GM12864 (cell line): ENCODE data around the gene EXOC3L4.

Experiments
- DNase-seq: peaks from one replicate; pipeline ENCODE4 v3.0.0-alpha.2; 2011; ENCODE audit warnings: low read depth
- H3K4me3 ChIP-seq: 2 replicates; pipeline ENCODE4 v1.5.1; 2011; ENCODE audit warnings: mild to moderate bottlenecking, low read depth, low read length, control low read depth
- TF ChIP-seq, protein P1 (sequence below): IDR thresholded peaks from 2 replicates; pipeline ENCODE4 v1.5.1; 2011; ENCODE audit warnings: low read depth, mild to moderate bottlenecking, moderate library complexity, low read length, control low read depth, inconsistent platforms; ENCODE audit errors: missing control alignments

Gene EXOC3L4

DNA sequence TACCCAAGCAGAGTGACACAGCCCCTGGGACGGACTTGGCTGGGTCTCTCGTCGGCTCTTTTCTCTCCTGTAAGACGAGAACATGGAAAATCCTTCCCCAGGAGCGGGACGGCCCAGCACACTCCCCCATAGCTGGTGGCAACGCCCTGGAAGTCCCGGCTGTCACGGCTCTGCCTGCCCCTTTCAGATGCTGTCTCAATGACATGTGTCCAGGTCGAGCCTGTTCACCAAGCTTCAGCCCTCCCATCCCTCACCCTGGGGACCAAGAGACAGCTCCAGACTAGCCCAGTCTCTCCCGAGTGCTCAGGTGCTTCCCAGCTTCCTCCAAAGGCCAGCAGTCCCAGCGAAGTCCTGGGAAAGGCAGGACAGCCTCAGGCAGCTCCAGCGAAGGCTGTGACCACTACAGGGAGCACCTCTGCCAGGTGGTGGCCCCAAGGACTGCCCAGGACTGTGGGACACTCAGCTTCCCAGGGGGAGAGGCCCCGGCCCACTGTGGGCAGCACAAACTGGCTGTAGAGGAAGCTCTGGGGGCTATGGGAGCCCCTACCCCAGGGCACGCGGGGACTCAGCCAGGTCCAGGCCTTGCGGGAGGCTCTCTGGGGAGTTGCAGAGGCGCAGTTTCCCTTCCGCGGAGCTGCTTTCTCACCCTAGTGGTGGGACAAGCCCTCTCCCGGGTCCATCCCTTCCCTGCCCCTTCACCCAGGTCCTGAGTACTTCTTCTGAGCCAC, 62.3 kb downstream of the EXOC3L4 start:
- H3K4me3 ChIP-seq = no peak overlapping the region
- no peak for DNase-seq
- TF ChIP-seq, protein P1, sequence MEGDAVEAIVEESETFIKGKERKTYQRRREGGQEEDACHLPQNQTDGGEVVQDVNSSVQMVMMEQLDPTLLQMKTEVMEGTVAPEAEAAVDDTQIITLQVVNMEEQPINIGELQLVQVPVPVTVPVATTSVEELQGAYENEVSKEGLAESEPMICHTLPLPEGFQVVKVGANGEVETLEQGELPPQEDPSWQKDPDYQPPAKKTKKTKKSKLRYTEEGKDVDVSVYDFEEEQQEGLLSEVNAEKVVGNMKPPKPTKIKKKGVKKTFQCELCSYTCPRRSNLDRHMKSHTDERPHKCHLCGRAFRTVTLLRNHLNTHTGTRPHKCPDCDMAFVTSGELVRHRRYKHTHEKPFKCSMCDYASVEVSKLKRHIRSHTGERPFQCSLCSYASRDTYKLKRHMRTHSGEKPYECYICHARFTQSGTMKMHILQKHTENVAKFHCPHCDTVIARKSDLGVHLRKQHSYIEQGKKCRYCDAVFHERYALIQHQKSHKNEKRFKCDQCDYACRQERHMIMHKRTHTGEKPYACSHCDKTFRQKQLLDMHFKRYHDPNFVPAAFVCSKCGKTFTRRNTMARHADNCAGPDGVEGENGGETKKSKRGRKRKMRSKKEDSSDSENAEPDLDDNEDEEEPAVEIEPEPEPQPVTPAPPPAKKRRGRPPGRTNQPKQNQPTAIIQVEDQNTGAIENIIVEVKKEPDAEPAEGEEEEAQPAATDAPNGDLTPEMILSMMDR = no peak

DNA sequence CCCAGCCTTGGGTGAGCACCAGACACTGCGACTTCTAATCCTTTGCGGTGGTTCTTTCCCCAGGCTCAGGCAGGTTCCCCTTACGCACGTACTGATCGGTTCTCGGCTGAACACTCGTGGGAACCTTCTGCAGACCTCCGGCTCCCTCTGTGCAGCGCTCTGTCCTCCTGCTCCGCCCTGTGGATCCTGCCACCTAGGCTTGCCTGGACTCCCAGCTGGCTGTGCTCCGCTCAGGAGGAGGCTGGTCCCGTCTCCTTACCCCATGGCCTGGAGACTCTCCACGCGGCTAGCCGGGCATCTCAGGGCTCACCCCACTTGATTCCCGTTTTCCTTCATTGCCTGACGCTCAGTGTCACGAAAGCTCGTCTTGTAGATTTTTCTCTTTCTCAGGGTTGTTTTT, 63.4 kb downstream of the EXOC3L4 start:
- H3K4me3 ChIP-seq = no peak overlapping the region
- TF ChIP-seq, protein P1 = no peak
- DNase-seq = no peak

DNA sequence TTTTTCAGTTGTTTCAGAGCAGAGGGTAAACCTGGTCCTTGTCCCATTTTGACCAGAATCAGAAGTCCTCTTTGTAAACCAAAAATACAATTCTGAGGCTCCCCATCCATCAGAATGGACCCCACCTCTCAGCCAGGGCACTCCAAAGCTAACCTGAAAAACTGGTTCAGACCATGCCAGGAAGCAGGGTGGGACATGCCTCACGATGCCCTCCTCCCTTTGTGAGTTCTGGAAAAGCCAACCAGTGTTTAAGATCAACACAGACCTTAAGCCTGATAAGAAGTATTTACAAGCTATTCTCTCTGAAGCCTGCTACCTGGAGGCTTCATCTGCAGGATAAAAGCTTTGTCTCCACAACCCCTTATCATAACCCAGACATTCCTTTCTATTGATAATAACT, 64.2 kb downstream of the EXOC3L4 start:
- TF ChIP-seq, protein P1 = no peak
- no peak for DNase-seq
- no peak overlapping the region for H3K4me3 ChIP-seq
